SK-N-SH (cell line): Measurements from ENCODE around the gene TMEM231. TPM values are rescaled to one million over a fixed set of nuclear protein-coding genes. Genes with fewer than 3 reads are reported as not detected.
"Not testable (repeated sequence)": the region's sequence is repeated elsewhere in the genome, so short reads cannot be mapped to it uniquely, and the experiment has no call there.

ENCODE experiments used
- CTCF ChIA-PET: fragments of 300-600, 350-600 bp; formaldehyde crosslinking; extraction: SDS; loops from one replicate; lab custom pipeline; 2021; lab: Yijun Ruan, JAX
- POLR2A ChIA-PET: fragments of 350-600 bp; sonication (Branson Sonifier 250); formaldehyde crosslinking; extraction: SDS; loops from one replicate; lab custom pipeline; 2020; ENCODE audit warnings: antibody characterized with exemption, inconsistent platforms; lab: Yijun Ruan, JAX
- DNase-seq: peaks from one replicate; pipeline ENCODE4 v3.0.0; 2012
- H2AFZ ChIP-seq: fragments of 200-600 bp; sonication (generic); 2 replicates; pipeline ENCODE4 v1.8.1; 2016; ENCODE audit warnings: antibody characterized with exemption, mild to moderate bottlenecking, low read depth
- H3F3A ChIP-seq: fragments of 200-600 bp; sonication (generic); replicated peaks from 2 replicates; pipeline ENCODE3; 2016; ENCODE audit warnings: antibody characterized with exemption, mild to moderate bottlenecking; ENCODE audit not compliant: insufficient read depth
- H3K27ac ChIP-seq, 2 experiments: fragments of 200-500 bp in 1 of 2; fragments of 200-600 bp in 1 of 2; sonication (Bioruptor generic) in 1 of 2; sonication (generic), shearing (Covaris generic) in 1 of 2; 2 replicates each; pipeline versions ENCODE4 v1.5.1 to v1.6.1; 2014 to 2016; ENCODE audit warnings: low read depth in 2 of 2, inconsistent platforms in 1 of 2, low read length in 1 of 2, mild to moderate bottlenecking in 1 of 2, mixed read lengths in 1 of 2
- H3K27me3 ChIP-seq: fragments of 200-600 bp; sonication (generic), shearing (Covaris generic); 2 replicates; pipeline ENCODE4 v1.6.1; 2016; ENCODE audit warnings: mixed run types; ENCODE audit not compliant: insufficient read depth
- H3K36me3 ChIP-seq, 2 experiments: fragments of 200-500 bp in 1 of 2; fragments of 200-600 bp in 1 of 2; sonication (Bioruptor generic) in 1 of 2; sonication (generic) in 1 of 2; replicated peaks in 1 of 2; 2 replicates each; pipeline versions ENCODE3 to v1.5.1; 2014 to 2016; ENCODE audit warnings: low read length in 1 of 2, mild to moderate bottlenecking in 1 of 2; ENCODE audit not compliant: insufficient read depth in 2 of 2, control insufficient read depth in 1 of 2
- H3K4me1 ChIP-seq, 2 experiments: fragments of 200-500 bp in 1 of 2; fragments of 200-600 bp in 1 of 2; sonication (Bioruptor generic) in 1 of 2; sonication (generic), shearing (Covaris generic) in 1 of 2; 2 replicates each; pipeline versions ENCODE4 v1.5.1 to v1.6.1; 2014 to 2016; ENCODE audit warnings: low read depth in 1 of 2, low read length in 1 of 2, mixed run types in 1 of 2; ENCODE audit not compliant: insufficient read depth in 2 of 2, control insufficient read depth in 1 of 2
- H3K4me2 ChIP-seq: fragments of 200-600 bp; sonication (generic), shearing (Covaris generic); 2 replicates; pipeline ENCODE4 v1.6.1; 2017; ENCODE audit warnings: mixed run types
- H3K4me3 ChIP-seq, 2 experiments: fragments of 200-500 bp in 1 of 2; fragments of 200-600 bp in 1 of 2; sonication (Bioruptor generic) in 1 of 2; sonication (generic), shearing (Covaris generic) in 1 of 2; 2 replicates each; pipeline versions ENCODE4 v1.5.1 to v1.8.1; 2014 to 2016; ENCODE audit warnings: low read depth in 2 of 2, inconsistent platforms in 1 of 2, low read length in 1 of 2, mild to moderate bottlenecking in 1 of 2, mixed read lengths in 1 of 2, moderate library complexity in 1 of 2
- H3K79me2 ChIP-seq: fragments of 200-600 bp; sonication (generic); 2 replicates; pipeline ENCODE4 v1.8.1; 2017; ENCODE audit warnings: mild to moderate bottlenecking; ENCODE audit not compliant: insufficient read depth
- H3K9ac ChIP-seq: fragments of 200-600 bp; sonication (generic); 2 replicates; pipeline ENCODE4 v1.6.1; 2017; ENCODE audit warnings: mixed run types
- H3K9me2 ChIP-seq: fragments of 200-600 bp; sonication (generic); 2 replicates; pipeline ENCODE4 v1.6.1; 2017; ENCODE audit warnings: mixed run types
- H3K9me3 ChIP-seq: fragments of 200-600 bp; sonication (generic); 2 replicates; pipeline ENCODE4 v1.6.1; 2017; ENCODE audit warnings: mixed run types, mild to moderate bottlenecking, moderate library complexity
- H4K20me1 ChIP-seq: fragments of 200-600 bp; sonication (generic); 2 replicates; pipeline ENCODE4 v1.6.1; 2017; ENCODE audit warnings: mild to moderate bottlenecking, mixed run types; ENCODE audit not compliant: insufficient read depth
- ELF1 ChIP-seq: IDR thresholded peaks from 2 replicates; pipeline ENCODE4 v1.4.0; 2012
- FOSL2 ChIP-seq: IDR thresholded peaks from 2 replicates; pipeline ENCODE4 v1.4.0; 2012; ENCODE audit warnings: low read depth, mild to moderate bottlenecking, moderate library complexity, borderline replicate concordance
- FOXJ3 ChIP-seq: sonication (generic); formaldehyde crosslinking; IDR thresholded peaks from 2 replicates; pipeline ENCODE4 v1.5.1; 2020; ENCODE audit warnings: mild to moderate bottlenecking, missing genetic modification reagents
- FOXM1 ChIP-seq: IDR thresholded peaks from 2 replicates; pipeline ENCODE4 v1.4.0; 2012; ENCODE audit warnings: low read depth, mild to moderate bottlenecking
- JUND ChIP-seq: IDR thresholded peaks from 2 replicates; pipeline ENCODE4 v1.4.0; 2012
- NFIC ChIP-seq: IDR thresholded peaks from 2 replicates; pipeline ENCODE4 v1.4.0; 2012; ENCODE audit warnings: borderline replicate concordance
- POLR2AphosphoS5 ChIP-seq: IDR thresholded peaks from 2 replicates; pipeline ENCODE4 v1.6.1; 2012; ENCODE audit warnings: low read depth, low read length
- RAD21 ChIP-seq: IDR thresholded peaks from 2 replicates; pipeline ENCODE4 v1.6.1; 2012; ENCODE audit warnings: mild to moderate bottlenecking, low read length
- RCOR1 ChIP-seq: fragments of 150-350 bp; IDR thresholded peaks from 2 replicates; pipeline ENCODE4 v1.6.1; 2017; ENCODE audit warnings: antibody characterized with exemption, low read length
- RXRA ChIP-seq: IDR thresholded peaks from 2 replicates; pipeline ENCODE4 v1.4.0; 2012; ENCODE audit warnings: low read depth, mild to moderate bottlenecking, borderline replicate concordance
- TAF1 ChIP-seq: IDR thresholded peaks from 2 replicates; pipeline ENCODE4 v1.6.1; 2012; ENCODE audit warnings: low read depth, mild to moderate bottlenecking, low read length, moderate library complexity, borderline replicate concordance
- YY1 ChIP-seq: IDR thresholded peaks from 2 replicates; pipeline ENCODE4 v1.4.0; 2012; ENCODE audit warnings: low read depth, mild to moderate bottlenecking
- WGBS: methylation state at CpG from one replicate; pipeline ENCODE4 v1.1.6; 2017; ENCODE audit warnings: low lambda C conversion rate; 5-methylcytosine and 5-hydroxymethylcytosine counted together
- polyA plus RNA-seq, 3 experiments: library from polyadenylated mRNA; depleted of rRNA; stranded (reverse); fragments of >200 nt; gene quantifications; 2 replicates each; pipeline ENCODE4 v1.2.3, GENCODE V29; 2012
- TF ChIP-seq, protein P1 (sequence below): IDR thresholded peaks from 2 replicates; pipeline ENCODE4 v1.4.0; 2012; ENCODE audit warnings: low read depth, borderline replicate concordance
- TF ChIP-seq, protein P2 (sequence below): IDR thresholded peaks from 2 replicates; pipeline ENCODE4 v1.4.0; 2012; ENCODE audit warnings: low read depth
- TF ChIP-seq, protein P3 (sequence below): fragments of 150-350 bp; IDR thresholded peaks from 2 replicates; pipeline ENCODE4 v1.6.1; 2016; ENCODE audit warnings: mild to moderate bottlenecking, low read depth, low read length

Gene TMEM231
- polyA plus RNA-seq, 1 of the 3 experiments (the other 2 are of a cell fraction) = 18.1 TPM

DNA sequence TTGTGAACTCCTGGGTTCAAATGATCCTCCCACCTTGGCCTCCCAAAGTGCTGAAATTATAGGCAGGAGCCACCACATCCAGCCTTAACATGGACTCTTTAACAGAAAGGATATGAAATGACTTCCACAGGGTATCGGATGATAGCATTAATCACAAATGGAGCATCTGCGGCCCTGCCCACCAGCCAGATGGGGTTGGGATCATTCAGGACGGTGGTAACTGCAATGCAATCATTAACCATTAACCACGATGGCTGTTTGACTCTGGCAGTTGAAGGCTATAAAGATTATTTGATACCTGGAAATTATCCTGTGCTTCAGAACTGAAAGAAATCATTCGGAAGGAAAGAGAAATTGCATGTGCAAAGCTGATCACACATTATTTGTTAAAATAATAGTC is 14.8 kb downstream of the TMEM231 start:
- H3K9me2 ChIP-seq = no peaks in the 10 kb centered on the region
- no peaks in the 10 kb centered on the region for H3K27me3 ChIP-seq
- 89% methylated on average over 5 of the region's 5 CpGs for WGBS
- no peak for DNase-seq
- no peak overlapping the region for H3K4me2 ChIP-seq
- no peak overlapping the region for H3K27ac ChIP-seq
- no peaks in the 10 kb centered on the region for H3K9me3 ChIP-seq
- no peaks in the 10 kb centered on the region for H3K79me2 ChIP-seq
- ChIA-PET POLR2A (no interaction called here), CTCF (interaction anchor here (2.0 kb wide), 2 partner anchors 9 to 24 kb away, joined by 5 to 6 read pairs; no protein-coding TSS in a partner anchor)
- no peaks in the 10 kb centered on the region for H4K20me1 ChIP-seq
- H3K4me1 ChIP-seq = no peaks in the 10 kb centered on the region
- no peak overlapping the region for H2AFZ ChIP-seq
- no peaks in the 10 kb centered on the region for H3F3A ChIP-seq
- TF ChIP-seq, protein P1, sequence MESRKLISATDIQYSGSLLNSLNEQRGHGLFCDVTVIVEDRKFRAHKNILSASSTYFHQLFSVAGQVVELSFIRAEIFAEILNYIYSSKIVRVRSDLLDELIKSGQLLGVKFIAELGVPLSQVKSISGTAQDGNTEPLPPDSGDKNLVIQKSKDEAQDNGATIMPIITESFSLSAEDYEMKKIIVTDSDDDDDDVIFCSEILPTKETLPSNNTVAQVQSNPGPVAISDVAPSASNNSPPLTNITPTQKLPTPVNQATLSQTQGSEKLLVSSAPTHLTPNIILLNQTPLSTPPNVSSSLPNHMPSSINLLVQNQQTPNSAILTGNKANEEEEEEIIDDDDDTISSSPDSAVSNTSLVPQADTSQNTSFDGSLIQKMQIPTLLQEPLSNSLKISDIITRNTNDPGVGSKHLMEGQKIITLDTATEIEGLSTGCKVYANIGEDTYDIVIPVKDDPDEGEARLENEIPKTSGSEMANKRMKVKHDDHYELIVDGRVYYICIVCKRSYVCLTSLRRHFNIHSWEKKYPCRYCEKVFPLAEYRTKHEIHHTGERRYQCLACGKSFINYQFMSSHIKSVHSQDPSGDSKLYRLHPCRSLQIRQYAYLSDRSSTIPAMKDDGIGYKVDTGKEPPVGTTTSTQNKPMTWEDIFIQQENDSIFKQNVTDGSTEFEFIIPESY = no peak
- TF ChIP-seq JUND (no peak), FOXJ3 (CRISPR knock-in tag) (no peak), TAF1 (no peak), RAD21 (no peak), NFIC (no peak), YY1 (no peak), ELF1 (no peak), FOXM1 (no peak), RXRA (no peak), POLR2AphosphoS5 (no peak), FOSL2 (no peak), RCOR1 (no peak)
- TF ChIP-seq, protein P2, sequence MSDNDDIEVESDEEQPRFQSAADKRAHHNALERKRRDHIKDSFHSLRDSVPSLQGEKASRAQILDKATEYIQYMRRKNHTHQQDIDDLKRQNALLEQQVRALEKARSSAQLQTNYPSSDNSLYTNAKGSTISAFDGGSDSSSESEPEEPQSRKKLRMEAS = no peak
- TF ChIP-seq, protein P3, sequence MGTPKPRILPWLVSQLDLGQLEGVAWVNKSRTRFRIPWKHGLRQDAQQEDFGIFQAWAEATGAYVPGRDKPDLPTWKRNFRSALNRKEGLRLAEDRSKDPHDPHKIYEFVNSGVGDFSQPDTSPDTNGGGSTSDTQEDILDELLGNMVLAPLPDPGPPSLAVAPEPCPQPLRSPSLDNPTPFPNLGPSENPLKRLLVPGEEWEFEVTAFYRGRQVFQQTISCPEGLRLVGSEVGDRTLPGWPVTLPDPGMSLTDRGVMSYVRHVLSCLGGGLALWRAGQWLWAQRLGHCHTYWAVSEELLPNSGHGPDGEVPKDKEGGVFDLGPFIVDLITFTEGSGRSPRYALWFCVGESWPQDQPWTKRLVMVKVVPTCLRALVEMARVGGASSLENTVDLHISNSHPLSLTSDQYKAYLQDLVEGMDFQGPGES = no peak
- no peak overlapping the region for H3K4me3 ChIP-seq
- peaks cover 0 to 14% of the 10 kb centered on the region in 2 experiments for H3K36me3 ChIP-seq
- H3K9ac ChIP-seq = no peak overlapping the region

DNA sequence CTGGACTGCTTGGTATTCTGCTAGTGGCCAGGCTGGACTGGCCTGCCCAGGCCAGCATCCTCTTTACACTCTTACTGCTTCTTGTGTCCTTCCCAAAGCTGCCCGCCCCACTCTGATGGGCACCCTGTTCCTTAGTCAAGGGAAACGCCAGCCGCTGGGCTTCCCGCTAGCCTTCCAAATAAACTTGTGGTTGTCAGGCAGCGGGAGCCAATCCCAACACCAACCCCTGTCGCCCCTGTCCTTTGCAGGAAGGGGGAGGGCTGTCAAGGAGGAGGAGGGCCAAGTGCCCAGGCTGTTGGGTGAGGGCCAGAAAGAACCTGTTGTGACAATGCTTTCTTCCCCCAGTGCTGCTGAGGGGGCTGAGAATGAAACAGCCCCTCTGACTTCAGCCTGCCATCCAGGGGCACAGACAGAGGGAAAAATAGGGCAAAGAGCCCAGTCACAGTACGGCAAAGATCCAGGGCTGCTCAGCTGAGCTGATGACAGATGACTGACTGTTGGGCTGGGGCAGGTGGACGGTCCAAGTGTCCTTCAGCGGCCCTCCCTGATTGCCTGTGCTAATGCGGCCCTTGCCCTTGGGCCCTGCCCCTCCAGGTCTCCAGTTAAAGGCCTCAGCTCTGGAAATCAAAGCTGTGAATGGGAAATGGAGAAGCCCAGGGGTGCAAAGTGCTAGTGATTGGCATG is 17.0 kb downstream of the TMEM231 start:
- CTCF ChIA-PET, H2AFZ ChIP-seq, H3K79me2 ChIP-seq, H3K4me2 ChIP-seq, H3K9me3 ChIP-seq, H3K27me3 ChIP-seq, POLR2A ChIA-PET, DNase-seq, H3K4me3 ChIP-seq, H3K9me2 ChIP-seq, H4K20me1 ChIP-seq, H3K4me1 ChIP-seq, H3F3A ChIP-seq, H3K9ac ChIP-seq, H3K27ac ChIP-seq: not testable (repeated sequence)
- 95% methylated on average over 4 of the region's 10 CpGs for whole genome bisulfite sequencing
- H3K36me3 ChIP-seq = peaks cover 0 to 11% of the 10 kb centered on the region in 2 experiments
